Measurements from ENCODE around the gene USP53.

- TF ChIP-seq CTCF (IDR thresholded peaks at IDR 0.05) (no peak), POLR2AphosphoS5 (IDR thresholded peaks at IDR 0.05) (no peak), POLR2A (IDR thresholded peaks at IDR 0.05) (no peak)
These were observed 663 bp upstream of the USP53 start for GRCh38 chr4:119211867-119212233.
